Bone marrow (tissue), 2 donors: ENCODE results near the gene NXPE3.

Experiments used
- DNase-seq, 2 donors: peaks; one replicate each; lab custom pipeline; 2025; lab: John Stamatoyannopoulos, UW

The NXPE3 gene

GRCh38 chr3:101802179-101802578, 23.2 kb downstream of the NXPE3 start:
- no peak for DNase-seq

GRCh38 chr3:101803173-101803782, 24.3 kb downstream of the NXPE3 start:
- peak in 1 of 2 donors; percentile 76 for DNase-seq

- DNase-seq: no peak
Observed at GRCh38 chr3:101803939-101804338, 24.9 kb downstream of the NXPE3 start.

- no peak for DNase-seq
Observed at GRCh38 chr3:101806491-101806890, 27.5 kb downstream of the NXPE3 start.

- no peak for DNase-seq
Observed at GRCh38 chr3:101807888-101808287, 28.9 kb downstream of the NXPE3 start.

- peak in 1 of 2 donors; percentile 90 for DNase-seq
Observed at GRCh38 chr3:101809178-101810021, 30.4 kb downstream of the NXPE3 start.

GRCh38 chr3:101810022-101810418, 31.0 kb downstream of the NXPE3 start:
- no peak for DNase-seq

DNA sequence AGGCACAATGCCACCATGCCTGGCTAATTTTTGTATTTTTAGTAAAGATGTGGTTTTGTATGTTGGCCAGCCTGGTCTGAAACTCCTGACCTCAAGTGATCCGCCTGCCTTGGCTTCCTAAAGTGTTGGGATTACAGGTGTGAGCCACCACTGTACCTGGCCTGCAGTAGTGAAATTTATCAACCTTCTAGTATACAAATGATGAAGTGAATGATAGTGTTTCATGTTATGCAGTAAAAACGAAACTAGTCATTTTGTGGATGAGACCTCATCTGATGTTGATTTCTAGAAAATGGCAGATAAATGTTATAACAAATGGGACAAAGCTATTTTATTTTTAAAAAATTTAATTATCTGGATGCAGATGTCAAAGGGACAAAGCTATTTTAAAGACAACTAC, 32.9 kb downstream of the NXPE3 start:
- no peak for DNase-seq

DNA sequence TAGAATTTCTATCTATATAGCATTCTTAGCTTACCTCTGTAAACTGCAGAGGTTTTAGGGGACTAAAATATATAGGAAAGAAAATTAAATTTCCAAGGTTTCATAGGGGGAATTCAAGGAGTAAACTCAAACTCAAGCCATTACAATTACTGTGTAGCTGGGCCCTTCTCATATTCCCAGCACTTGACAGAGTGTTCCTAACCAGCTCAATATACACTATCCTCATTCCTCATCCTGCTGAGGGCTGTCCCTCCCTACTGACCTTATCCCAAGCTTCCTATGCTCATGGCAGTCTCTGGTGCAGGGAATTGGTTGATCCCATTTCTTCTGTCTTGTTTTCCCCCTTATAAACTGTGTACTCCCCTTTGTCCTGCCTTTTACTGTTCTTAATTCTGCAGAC, 33.9 kb downstream of the NXPE3 start:
- no peak for DNase-seq

DNA sequence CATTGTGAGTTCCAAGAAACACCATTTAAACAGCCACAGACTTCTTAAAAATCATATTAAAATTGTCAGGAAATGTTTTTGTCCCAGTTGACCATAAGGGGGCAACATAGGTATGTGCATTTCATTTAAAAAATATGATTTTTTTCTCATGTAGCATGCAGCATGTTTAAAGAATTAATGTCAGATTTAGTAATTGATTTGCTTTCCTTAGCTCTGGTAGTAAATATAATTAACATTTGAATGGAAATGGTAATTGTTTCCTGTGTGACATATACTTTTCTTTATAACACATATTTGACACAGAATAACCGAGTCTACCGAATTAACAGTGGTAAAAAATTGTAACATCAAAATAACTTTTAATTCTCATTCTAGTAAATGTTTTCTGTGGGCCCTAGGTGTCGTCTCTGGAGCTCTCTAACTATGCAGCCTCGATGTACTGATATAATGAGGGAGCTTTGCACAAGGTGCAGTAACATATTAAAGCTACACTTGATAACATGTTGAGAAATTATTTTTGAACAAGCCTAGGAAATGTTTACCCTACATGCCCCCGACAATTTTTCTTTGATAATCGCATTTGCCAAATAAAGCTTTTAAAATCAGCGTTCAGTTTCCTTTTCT, 34.9 kb downstream of the NXPE3 start:
- peak in 1 of 2 donors; percentile 21 for DNase-seq

DNA sequence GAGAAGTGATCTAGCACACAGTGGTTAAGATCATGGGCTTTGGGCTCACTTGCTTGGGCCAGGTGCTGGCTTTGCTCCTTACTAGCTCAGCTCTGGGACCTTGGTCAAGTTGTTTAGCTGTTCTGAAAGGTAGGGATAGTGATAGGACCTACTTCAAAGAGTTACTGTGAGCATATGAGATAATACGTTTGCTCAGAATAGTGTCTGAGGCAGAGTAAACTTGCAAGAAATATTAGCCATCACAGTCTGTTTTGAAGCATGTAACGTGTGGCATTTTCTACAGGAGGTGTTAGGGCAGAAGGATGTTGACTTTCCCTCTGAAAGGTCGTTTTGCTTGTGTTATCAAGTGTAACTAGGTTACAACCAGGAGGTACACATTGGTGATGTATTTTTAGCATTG, 35.8 kb downstream of the NXPE3 start:
- no peak for DNase-seq

- no peak for DNase-seq
Observed at GRCh38 chr3:101816215-101817149, 37.5 kb downstream of the NXPE3 start.

DNA sequence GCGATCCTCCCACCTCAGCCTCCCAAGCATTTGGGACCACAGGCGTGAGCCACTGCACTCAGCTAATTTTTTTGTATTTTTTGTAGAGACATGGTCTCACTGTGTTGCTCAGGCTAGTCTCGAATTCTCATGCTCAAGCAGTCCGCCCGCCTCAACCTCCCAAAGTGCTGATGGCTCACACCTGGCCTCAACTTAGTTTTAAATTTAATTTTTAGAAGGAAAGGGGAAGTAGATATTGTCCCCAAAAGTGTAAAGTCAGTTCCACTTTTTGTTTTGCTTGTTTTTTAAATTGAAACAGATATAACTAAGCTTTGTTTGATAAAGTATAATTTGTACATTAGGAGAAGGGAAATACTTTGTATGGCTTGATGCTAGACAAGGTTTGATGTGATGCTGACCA, 39.0 kb downstream of the NXPE3 start:
- DNase-seq: peak in 1 of 2 donors; percentile 10

DNA sequence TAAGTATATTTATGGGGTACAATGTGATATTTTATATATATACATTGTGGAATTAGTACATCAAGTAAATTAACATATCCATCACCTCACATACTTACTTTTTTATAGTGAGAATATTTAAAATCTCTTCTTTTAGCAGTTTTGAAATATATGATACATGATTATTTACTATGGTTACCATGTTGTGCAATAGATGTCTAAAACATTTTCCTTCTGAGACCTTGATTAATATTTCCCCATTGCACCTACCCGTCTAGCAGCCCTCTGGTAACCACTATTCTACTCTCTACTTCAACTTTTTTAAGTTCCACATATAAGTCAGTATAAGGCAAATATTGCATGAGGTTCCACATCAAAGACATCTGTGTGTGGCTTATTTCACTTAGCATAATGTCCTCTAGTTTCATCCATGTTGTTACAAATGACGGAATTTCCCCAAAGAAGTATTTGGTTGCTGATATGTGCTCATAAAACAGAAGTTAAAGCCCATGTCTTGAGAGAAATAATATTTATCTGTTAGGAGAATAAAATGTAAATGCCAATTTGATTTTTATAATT, 40.7 kb downstream of the NXPE3 start:
- peak in 1 of 2 donors; percentile 8 for DNase-seq

GRCh38 chr3:101821503-101821902, 42.5 kb downstream of the NXPE3 start:
- no peak for DNase-seq

- no peak for DNase-seq
Observed at GRCh38 chr3:101823525-101823924, 44.5 kb downstream of the NXPE3 start.

GRCh38 chr3:101824702-101825101, 45.7 kb downstream of the NXPE3 start:
- DNase-seq: no peak

GRCh38 chr3:101825904-101826445, 47.0 kb downstream of the NXPE3 start:
- no peak for DNase-seq

- peak; percentile 41 to 80 for DNase-seq
Observed at GRCh38 chr3:101827211-101828174, 48.5 kb downstream of the NXPE3 start.

DNA sequence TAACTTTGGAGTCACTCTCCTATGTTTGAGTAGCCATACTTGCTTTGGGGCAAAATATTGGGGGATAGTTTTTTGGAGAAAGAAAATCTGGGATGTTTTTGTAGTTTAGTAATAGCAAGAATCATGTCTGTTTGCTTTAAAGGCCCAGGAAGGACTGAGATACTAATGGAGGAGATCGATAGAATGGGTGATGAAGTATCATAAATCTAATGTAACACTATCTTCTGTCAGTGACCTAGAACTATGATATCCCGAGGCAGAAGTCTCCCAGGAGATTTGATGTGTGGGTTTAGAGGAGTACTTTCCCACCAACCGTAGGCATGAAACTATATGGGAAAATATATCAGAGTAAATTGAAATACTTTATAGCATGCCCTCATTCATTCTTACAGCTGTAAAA, 49.3 kb downstream of the NXPE3 start:
- no peak for DNase-seq
